ENCODE measurements around the gene YOD1. TPM values are rescaled to one million over a fixed set of nuclear protein-coding genes. Genes with fewer than 3 reads are reported as not detected.

YOD1 gene
- total and polyA plus RNA-seq, 10 of the 15 experiments (the other 5 are each of a cell fraction or from before 2014, with no cell fraction given), result 2.1 to 7.9 (median 5.0) TPM

Other genes starting within 250 kb of the YOD1 start
Only the 7 nearest of the 9 such genes appear.
- gene FCMR, start 129.3 kb downstream of the YOD1 start, total RNA-seq (2014; rRNA removed), result 112 and 125 TPM in 2 replicates
- 95.3 and 97.0 TPM in 2 replicates for gene FCMR, start 129.3 kb downstream of the YOD1 start, total RNA-seq (2014; rRNA removed; fragmentation: Illumina TruSeq; extraction: Trizol)
- gene FCMR, start 129.3 kb downstream of the YOD1 start, total RNA-seq (2021), result 191 and 207 TPM in 2 replicates
- 110 and 200 TPM in 2 replicates for gene FCMR, start 129.3 kb downstream of the YOD1 start, polyA plus RNA-seq (2011; rRNA removed)
- 245 and 297 TPM in 2 replicates for gene FCMR, start 129.3 kb downstream of the YOD1 start, polyA plus RNA-seq (2014; fragmentation: Illumina TruSeq; extraction: Trizol)
- 10 to 100 TPM; 79.7 to 81.7 TPM for gene FCMR, start 129.3 kb downstream of the YOD1 start, polyA plus RNA-seq (2014; fragmentation: Nextera tagmentation; extraction: Ambion mirVana)
- 155 and 157 TPM in 2 replicates for gene FCMR, start 129.3 kb downstream of the YOD1 start, polyA plus RNA-seq (2014; rRNA removed)
- 100 to 1,000 TPM; 107 to 120 TPM for gene FCMR, start 129.3 kb downstream of the YOD1 start, polyA plus RNA-seq (2016; fragmentation: Nextera tagmentation; extraction: Ambion mirVana)
- gene PIGR, start 104.7 kb downstream of the YOD1 start, total RNA-seq (2014; rRNA removed), result 1.6 and 1.8 TPM in 2 replicates
- 7.6 and 7.9 TPM in 2 replicates for gene PIGR, start 104.7 kb downstream of the YOD1 start, total RNA-seq (2014; rRNA removed; fragmentation: Illumina TruSeq; extraction: Trizol)
- 4.7 and 5.0 TPM in 2 replicates for gene PIGR, start 104.7 kb downstream of the YOD1 start, total RNA-seq (2021)
- 1.7 and 1.8 TPM in 2 replicates for gene PIGR, start 104.7 kb downstream of the YOD1 start, polyA plus RNA-seq (2011; rRNA removed)
- 4.1 and 14.3 TPM in 2 replicates for gene PIGR, start 104.7 kb downstream of the YOD1 start, polyA plus RNA-seq (2014; fragmentation: Illumina TruSeq; extraction: Trizol)
- 1 to 10 TPM; 1.1 to 2.0 TPM for gene PIGR, start 104.7 kb downstream of the YOD1 start, polyA plus RNA-seq (2014; fragmentation: Nextera tagmentation; extraction: Ambion mirVana)
- gene PIGR, start 104.7 kb downstream of the YOD1 start, polyA plus RNA-seq (2014; rRNA removed), result 1.7 and 2.4 TPM in 2 replicates
- 1 to 10 TPM in 1 of 2 experiments, under 1 TPM in 1; 0.96 to 1.2 TPM for gene PIGR, start 104.7 kb downstream of the YOD1 start, polyA plus RNA-seq (2016; fragmentation: Nextera tagmentation; extraction: Ambion mirVana)
- 0.06 and 0.16 TPM in 2 replicates for gene FCAMR, start 80.7 kb downstream of the YOD1 start, total RNA-seq (2014; rRNA removed)
- gene FCAMR, start 80.7 kb downstream of the YOD1 start, total RNA-seq (2014; rRNA removed; fragmentation: Illumina TruSeq; extraction: Trizol), result 0.04 and 0.14 TPM in 2 replicates
- not detected in 2 replicates for gene FCAMR, start 80.7 kb downstream of the YOD1 start, total RNA-seq (2021)
- gene FCAMR, start 80.7 kb downstream of the YOD1 start, polyA plus RNA-seq (2011; rRNA removed), result 0.08 TPM in 1 of 2 replicates, not detected in the other
- 0.04 and 0.11 TPM in 2 replicates for gene FCAMR, start 80.7 kb downstream of the YOD1 start, polyA plus RNA-seq (2014; fragmentation: Illumina TruSeq; extraction: Trizol)
- gene FCAMR, start 80.7 kb downstream of the YOD1 start, polyA plus RNA-seq (2014; fragmentation: Nextera tagmentation; extraction: Ambion mirVana), result under 1 TPM in 1 of 2 experiments, not detected in 1; 0.05 TPM
- gene FCAMR, start 80.7 kb downstream of the YOD1 start, polyA plus RNA-seq (2014; rRNA removed), result 0.15 and 0.16 TPM in 2 replicates
- under 1 TPM in 1 of 2 experiments, not detected in 1; 0.14 TPM for gene FCAMR, start 80.7 kb downstream of the YOD1 start, polyA plus RNA-seq (2016; fragmentation: Nextera tagmentation; extraction: Ambion mirVana)
- not detected in 2 replicates for gene C1orf116, start 18.5 kb downstream of the YOD1 start, total RNA-seq (2014; rRNA removed)
- not detected in 2 replicates for gene C1orf116, start 18.5 kb downstream of the YOD1 start, total RNA-seq (2014; rRNA removed; fragmentation: Illumina TruSeq; extraction: Trizol)
- gene C1orf116, start 18.5 kb downstream of the YOD1 start, total RNA-seq (2021), result 0.03 and 0.08 TPM in 2 replicates
- 0.01 TPM in 1 of 2 replicates, not detected in the other for gene C1orf116, start 18.5 kb downstream of the YOD1 start, polyA plus RNA-seq (2011; rRNA removed)
- not detected in 2 replicates for gene C1orf116, start 18.5 kb downstream of the YOD1 start, polyA plus RNA-seq (2014; fragmentation: Illumina TruSeq; extraction: Trizol)
- gene C1orf116, start 18.5 kb downstream of the YOD1 start, polyA plus RNA-seq (2014; fragmentation: Nextera tagmentation; extraction: Ambion mirVana), result not detected
- not detected in 2 replicates for gene C1orf116, start 18.5 kb downstream of the YOD1 start, polyA plus RNA-seq (2014; rRNA removed)
- gene C1orf116, start 18.5 kb downstream of the YOD1 start, polyA plus RNA-seq (2016; fragmentation: Nextera tagmentation; extraction: Ambion mirVana), result not detected
- gene PFKFB2, start 2.1 kb upstream of the YOD1 start, total RNA-seq (2014; rRNA removed), result 1.1 and 1.2 TPM in 2 replicates
- gene PFKFB2, start 2.1 kb upstream of the YOD1 start, total RNA-seq (2014; rRNA removed; fragmentation: Illumina TruSeq; extraction: Trizol), result 1.1 and 1.3 TPM in 2 replicates
- 0.95 and 1.9 TPM in 2 replicates for gene PFKFB2, start 2.1 kb upstream of the YOD1 start, total RNA-seq (2021)
- 1.3 and 1.6 TPM in 2 replicates for gene PFKFB2, start 2.1 kb upstream of the YOD1 start, polyA plus RNA-seq (2011; rRNA removed)
- gene PFKFB2, start 2.1 kb upstream of the YOD1 start, polyA plus RNA-seq (2014; fragmentation: Illumina TruSeq; extraction: Trizol), result 0.62 and 1.1 TPM in 2 replicates
- under 1 TPM; 0.40 to 0.47 TPM for gene PFKFB2, start 2.1 kb upstream of the YOD1 start, polyA plus RNA-seq (2014; fragmentation: Nextera tagmentation; extraction: Ambion mirVana)
- gene PFKFB2, start 2.1 kb upstream of the YOD1 start, polyA plus RNA-seq (2014; rRNA removed), result 0.44 and 1.2 TPM in 2 replicates
- gene PFKFB2, start 2.1 kb upstream of the YOD1 start, polyA plus RNA-seq (2016; fragmentation: Nextera tagmentation; extraction: Ambion mirVana), result under 1 TPM; 0.43 to 0.63 TPM
- gene C4BPB, start 37.7 kb upstream of the YOD1 start, total RNA-seq (2014; rRNA removed), result 0.11 TPM in 1 of 2 replicates, not detected in the other
- gene C4BPB, start 37.7 kb upstream of the YOD1 start, total RNA-seq (2014; rRNA removed; fragmentation: Illumina TruSeq; extraction: Trizol), result 0.31 and 0.46 TPM in 2 replicates
- gene C4BPB, start 37.7 kb upstream of the YOD1 start, total RNA-seq (2021), result 0.40 and 0.54 TPM in 2 replicates
- gene C4BPB, start 37.7 kb upstream of the YOD1 start, polyA plus RNA-seq (2011; rRNA removed), result 0.53 and 0.92 TPM in 2 replicates
- gene C4BPB, start 37.7 kb upstream of the YOD1 start, polyA plus RNA-seq (2014; fragmentation: Illumina TruSeq; extraction: Trizol), result 0.41 TPM in 1 of 2 replicates, not detected in the other
- under 1 TPM; 0.44 to 0.84 TPM for gene C4BPB, start 37.7 kb upstream of the YOD1 start, polyA plus RNA-seq (2014; fragmentation: Nextera tagmentation; extraction: Ambion mirVana)
- gene C4BPB, start 37.7 kb upstream of the YOD1 start, polyA plus RNA-seq (2014; rRNA removed), result 0.19 and 1.2 TPM in 2 replicates
- gene C4BPB, start 37.7 kb upstream of the YOD1 start, polyA plus RNA-seq (2016; fragmentation: Nextera tagmentation; extraction: Ambion mirVana), result under 1 TPM; 0.31 to 0.69 TPM
- not detected in 2 replicates for gene C4BPA, start 53.0 kb upstream of the YOD1 start, total RNA-seq (2014; rRNA removed)
- not detected in 2 replicates for gene C4BPA, start 53.0 kb upstream of the YOD1 start, total RNA-seq (2014; rRNA removed; fragmentation: Illumina TruSeq; extraction: Trizol)
- 0.21 and 0.31 TPM in 2 replicates for gene C4BPA, start 53.0 kb upstream of the YOD1 start, total RNA-seq (2021)
- gene C4BPA, start 53.0 kb upstream of the YOD1 start, polyA plus RNA-seq (2011; rRNA removed), result not detected in 2 replicates
- gene C4BPA, start 53.0 kb upstream of the YOD1 start, polyA plus RNA-seq (2014; fragmentation: Illumina TruSeq; extraction: Trizol), result not detected in 2 replicates
- gene C4BPA, start 53.0 kb upstream of the YOD1 start, polyA plus RNA-seq (2014; fragmentation: Nextera tagmentation; extraction: Ambion mirVana), result not detected
- not detected in 2 replicates for gene C4BPA, start 53.0 kb upstream of the YOD1 start, polyA plus RNA-seq (2014; rRNA removed)
- gene C4BPA, start 53.0 kb upstream of the YOD1 start, polyA plus RNA-seq (2016; fragmentation: Nextera tagmentation; extraction: Ambion mirVana), result not detected